Adipose tissue (tissue), 3 donors: ENCODE results near the gene PXT1. TPM values are rescaled to one million over a fixed set of nuclear protein-coding genes. Genes with fewer than 3 reads are reported as not detected.
"Not testable (repeated sequence)": the region's sequence is repeated elsewhere in the genome, so short reads cannot be mapped to it uniquely, and the experiment has no call there.

Experiments used
- H3K27ac ChIP-seq: one replicate; pipeline ENCODE4 v1.5.1; 2013; ENCODE audit warnings: low read depth, low read length
- WGBS, 3 donors: extraction: QIAGEN DNeasy Blood & Tissue Kit; methylation state at CpG; one replicate each; pipeline ENCODE4 v1.1.7; 2013; 5-methylcytosine and 5-hydroxymethylcytosine counted together
- polyA plus RNA-seq, 3 donors: library from polyadenylated mRNA; stranded (reverse); fragments of 200-250 nt; gene quantifications; one replicate each; pipeline ENCODE4 v1.2.3, GENCODE V29; 2013
- donor health status: healthy with polysubstance abuse.
- donor health status: Bipolar disorder and iron deficiency.
- donor health status: healthy.

PXT1 gene
- polyA plus RNA-seq, 3 donors = 0.10 TPM; not detected in 2

DNA sequence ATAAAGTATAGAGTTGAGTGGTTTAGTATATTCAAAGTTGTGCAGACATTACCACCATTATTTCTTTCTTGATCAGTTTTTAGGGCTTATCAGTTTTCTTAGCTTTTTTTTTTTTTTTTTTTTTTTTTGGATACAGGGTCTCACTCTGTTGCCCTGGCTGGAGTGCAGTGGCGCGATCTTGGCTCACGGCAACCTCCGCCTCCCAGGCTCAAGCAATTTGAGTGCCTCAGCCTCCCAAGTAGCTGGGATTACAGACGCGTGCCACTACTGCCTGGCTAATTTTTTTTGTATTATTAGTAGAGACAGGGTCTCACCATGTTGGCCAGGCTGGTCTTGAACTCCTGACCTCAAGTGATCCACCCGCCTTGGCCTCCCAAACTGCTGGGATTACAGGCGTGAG lies 10.2 kb upstream of the PXT1 start:
- WGBS, 3 donors = 98 to 99% (median 98%) methylated on average over 8 of the region's 8 CpGs
- not testable (repeated sequence) for H3K27ac ChIP-seq

DNA sequence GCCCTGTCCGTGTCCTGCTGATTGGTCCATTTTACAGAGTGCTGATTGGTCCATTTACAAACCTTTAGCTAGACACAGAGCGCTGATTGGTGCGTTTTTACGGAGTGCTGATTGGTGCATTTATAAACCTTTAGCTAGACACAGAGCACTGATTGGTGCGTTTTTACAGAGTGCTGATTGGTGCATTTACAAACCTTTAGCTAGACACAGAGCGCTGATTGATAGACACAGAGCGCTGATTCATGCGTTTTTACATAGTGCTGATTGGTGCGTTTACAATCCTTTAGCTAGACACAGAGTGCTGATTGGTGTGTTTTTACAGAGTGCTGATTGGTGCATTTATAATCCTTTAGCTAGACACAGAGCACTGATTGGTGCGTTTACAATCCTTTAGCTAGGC lies 6.5 kb upstream of the PXT1 start:
- WGBS, 3 donors = 97 to 98% (median 98%) methylated on average over 10 of the region's 10 CpGs

DNA sequence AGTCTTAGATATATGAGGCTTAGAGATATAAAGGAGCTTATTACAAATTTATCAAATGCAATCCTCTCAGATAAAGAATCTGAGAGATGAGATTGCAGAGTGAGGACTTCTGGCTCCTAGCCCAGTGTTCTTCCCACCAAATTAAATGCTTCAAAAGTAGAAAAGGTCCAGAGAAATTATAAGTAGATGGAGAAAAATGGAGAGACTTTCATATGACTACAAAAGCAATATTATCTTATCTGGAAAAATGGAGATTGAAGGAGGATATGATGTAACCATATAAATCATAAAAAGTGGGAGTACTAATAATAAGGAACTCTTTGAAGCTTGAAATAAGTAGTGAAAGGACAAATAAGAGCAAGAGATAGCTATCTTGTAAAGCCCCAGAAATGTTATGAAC lies 3.0 kb upstream of the PXT1 start:
- H3K27ac ChIP-seq = no peak overlapping the region

More for the DNA sequence above, 6.5 kb upstream of the PXT1 start:
- not testable (repeated sequence) for H3K27ac ChIP-seq

DNA sequence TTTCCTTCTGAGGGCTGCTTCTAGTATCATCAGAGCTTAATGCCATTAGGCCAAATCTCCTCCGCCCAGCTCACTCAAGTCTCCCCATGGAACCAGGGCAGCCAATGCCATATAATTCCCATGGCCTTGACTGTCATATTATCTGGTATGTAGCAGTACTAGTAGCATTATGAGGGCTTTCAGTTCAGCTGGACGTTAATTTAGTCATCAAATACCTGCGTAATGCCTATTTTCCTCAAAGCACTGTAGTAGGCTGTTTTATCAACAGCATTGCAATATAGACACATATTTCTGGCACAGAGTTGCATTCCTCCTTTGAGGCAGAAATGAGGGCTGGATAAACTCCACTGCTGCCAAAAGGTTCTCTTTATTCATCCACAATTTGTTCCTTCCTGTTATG lies 1.8 kb upstream of the PXT1 start:
- 32 to 52% (median 46%) methylated on average over 3 of the region's 3 CpGs for WGBS, 3 donors
- H3K27ac ChIP-seq = no peak overlapping the region

DNA sequence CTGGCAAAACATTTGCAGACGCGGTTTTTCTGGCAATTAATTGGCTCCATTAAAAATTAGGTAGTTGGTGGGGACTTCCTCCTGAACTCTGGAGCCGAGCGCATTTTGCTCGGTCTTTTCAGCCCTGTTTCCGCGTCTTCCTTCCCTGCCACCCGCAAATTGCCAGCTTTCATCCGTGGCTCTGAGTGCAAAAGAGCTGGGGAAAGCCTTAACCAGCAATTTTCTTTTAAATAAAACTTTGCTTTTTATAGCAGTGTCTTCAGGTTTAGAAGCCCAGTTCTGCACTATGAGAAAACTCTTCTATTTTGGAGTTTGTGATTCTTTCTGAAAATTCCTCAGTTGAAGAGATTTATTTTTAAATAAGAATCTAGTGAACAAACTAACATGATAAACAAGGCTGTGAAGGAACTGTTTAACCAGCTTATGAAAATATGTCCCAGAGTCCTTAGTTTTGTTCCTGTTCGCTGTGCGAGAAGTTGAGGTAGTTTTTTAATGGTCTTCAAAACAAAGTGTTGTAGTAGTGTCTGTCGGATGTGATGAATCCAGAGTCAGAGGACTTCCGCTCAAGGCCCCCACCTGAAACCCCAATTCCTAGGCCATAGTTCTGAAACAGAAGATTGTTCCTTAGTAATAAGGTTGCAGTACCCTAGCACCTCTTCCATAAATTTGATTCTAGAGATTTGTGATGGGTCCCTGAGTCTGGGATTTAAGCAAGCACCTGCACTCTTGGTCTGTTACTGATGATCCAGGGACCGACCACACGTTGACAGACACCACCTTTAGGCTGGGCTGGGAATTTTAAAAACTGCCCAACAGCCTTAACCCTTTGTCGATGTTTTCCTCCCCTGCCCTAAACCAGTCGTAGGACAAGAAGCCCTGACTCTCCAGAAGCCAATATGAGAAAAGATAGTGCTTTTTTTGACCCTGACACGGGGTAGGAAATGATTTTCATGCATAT lies 1.1 kb upstream of the PXT1 start:
- WGBS, 3 donors = 4% methylated on average over 18 of the region's 18 CpGs
- H3K27ac ChIP-seq = peak overlapping the region; percentile 83

DNA sequence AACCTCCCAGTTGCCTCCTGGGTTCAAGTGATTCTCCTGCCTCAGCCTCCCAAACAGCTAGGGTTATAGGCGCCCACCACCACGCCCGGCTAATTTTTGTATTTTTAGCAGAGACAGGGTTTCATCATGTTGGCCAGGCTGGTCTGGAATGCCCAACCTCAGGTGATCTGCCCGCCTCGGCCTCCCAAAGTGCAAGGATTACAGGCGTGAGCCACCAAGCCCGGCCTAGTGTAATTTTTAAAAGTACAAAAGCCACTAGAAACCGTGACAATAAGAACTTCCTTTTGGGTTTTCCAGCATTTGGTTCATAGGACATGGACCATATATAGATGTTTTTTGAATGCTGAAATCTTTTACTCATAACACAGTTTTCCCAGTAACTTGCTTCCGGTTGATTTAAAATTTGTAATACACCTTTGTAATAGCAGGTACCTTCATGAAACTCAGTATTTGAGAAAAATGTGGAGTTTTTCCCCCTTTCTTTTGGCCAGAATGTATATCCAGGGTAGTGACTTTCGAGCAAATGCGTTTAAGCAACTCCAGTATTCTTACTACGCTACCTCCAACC lies 467 bp downstream of the PXT1 start:
- H3K27ac ChIP-seq = peak overlapping the region; percentile 83
- WGBS, 3 donors = 53 to 56% (median 54%) methylated on average over 12 of the region's 12 CpGs

DNA sequence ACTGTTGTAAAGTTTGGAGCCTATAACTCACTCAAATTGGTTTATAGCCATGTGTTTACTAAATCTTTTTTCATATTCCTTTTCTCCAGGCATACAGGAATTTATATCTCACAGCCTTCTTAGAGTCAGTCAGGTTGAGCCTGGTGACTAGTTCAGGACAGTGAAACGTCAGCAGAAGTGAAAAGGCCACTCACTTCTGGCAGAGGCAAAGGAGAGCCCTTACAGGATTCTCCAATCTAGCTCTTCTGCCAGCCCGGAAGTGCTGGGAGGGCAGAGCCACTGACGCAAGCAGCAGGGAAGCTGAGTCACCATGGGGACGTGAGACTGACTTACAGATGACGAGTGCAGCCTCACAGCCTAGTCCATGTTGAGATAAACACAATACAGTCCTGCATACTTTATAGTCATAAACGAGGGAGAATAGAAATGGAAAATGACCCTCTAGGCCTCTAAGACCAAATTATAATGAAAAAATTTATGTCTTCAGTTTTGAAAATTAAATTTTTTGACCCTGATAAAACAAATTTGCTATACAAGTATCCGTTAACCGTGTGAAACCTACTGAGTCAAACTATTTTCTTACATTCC lies 1.3 kb downstream of the PXT1 start:
- 22 to 34% (median 28%) methylated on average over 8 of the region's 8 CpGs for WGBS, 3 donors

DNA sequence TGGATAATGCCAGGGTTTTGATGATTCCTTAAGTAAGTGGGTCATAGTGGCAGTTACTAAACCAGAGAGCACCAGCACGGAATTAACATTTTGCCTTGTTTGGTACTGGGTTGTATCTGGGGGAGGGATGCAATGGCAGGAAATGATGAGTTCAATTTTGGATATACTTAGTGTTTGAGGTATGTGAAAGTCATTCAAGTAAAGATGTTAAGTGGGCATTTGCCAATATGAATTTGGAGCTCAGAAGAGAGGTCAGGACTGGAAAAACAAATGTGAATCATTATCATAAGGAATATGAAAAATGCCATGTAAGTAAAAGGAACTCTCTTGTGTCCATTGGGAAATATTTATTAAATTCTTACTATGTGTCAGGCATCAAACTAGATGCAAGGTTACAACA lies 6.2 kb downstream of the PXT1 start:
- no peak overlapping the region for H3K27ac ChIP-seq
- WGBS, 3 donors = 76 to 91% (median 76%) methylated on average over 1 of the region's 1 CpG

More for the DNA sequence above, 1.3 kb downstream of the PXT1 start:
- no peak overlapping the region for H3K27ac ChIP-seq

DNA sequence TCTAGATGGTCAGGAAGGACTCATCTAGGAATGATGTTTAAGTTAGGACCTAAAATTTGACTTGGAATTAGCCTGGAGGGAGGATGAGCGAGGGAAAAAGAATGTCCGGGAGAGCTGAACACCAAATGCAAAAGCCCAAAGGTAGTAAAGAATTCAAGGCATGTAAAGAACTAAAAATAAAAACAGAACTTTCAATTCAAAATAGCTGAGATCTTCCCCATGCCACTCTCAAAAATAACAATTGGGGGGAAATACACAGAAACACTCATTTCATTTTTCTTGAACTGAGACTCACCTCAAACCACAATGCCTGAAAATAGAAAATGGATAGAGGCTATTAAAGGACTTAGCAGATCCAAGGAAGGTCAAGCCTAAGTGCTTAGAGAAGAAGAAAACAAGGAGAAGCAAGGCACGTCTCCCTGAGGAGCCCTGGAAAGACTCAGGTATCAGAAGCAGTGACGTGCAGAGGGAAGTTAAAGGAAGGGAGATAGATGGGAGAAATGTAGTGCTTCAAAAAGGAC lies 10.4 kb downstream of the PXT1 start:
- WGBS, 3 donors = 87 to 89% (median 88%) methylated on average over 4 of the region's 4 CpGs

DNA sequence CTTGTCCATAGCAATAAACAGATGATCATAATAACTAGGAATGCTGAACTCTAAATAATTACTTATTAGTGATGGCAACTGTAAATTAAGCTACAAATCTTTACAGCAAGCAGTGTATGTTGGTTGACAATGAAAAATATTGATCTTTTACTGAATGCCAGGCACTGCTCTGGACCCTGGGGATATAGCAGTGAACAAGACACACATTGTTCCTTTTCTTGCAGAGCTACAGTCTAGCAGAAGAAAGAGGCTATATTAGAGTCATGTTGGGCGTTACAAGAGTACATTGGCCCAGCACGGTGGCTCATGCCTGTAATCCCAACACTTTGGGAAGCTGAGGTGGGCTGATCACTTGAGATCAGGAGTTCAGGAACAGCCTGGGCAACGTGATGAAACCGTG lies 11.5 kb downstream of the PXT1 start:
- WGBS, 3 donors = 74 to 91% (median 88%) methylated on average over 4 of the region's 4 CpGs
- H3K27ac ChIP-seq = no peak overlapping the region

More for the DNA sequence above, 10.4 kb downstream of the PXT1 start:
- no peak overlapping the region for H3K27ac ChIP-seq

DNA sequence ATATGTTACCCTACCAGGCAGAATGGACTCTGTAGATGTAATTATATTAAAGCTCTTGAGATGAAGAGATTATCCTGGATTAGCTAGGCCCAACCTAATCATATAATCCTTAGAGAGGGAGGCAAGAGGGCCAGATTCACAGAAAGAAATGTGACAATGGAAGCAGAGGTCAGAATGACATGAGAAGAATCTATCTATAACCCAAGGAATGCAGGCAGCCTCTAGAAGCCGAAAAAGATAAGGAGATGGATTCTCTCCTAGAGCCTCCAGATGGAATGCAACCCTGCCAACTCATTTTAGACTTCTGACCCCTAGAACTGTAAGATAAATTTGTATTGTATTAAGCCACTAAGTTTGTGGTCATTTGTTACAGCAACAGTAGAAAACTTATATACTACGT lies 12.3 kb downstream of the PXT1 start:
- H3K27ac ChIP-seq = no peak overlapping the region
- WGBS, 3 donors = 72 to 87% (median 81%) methylated on average over 2 of the region's 2 CpGs

DNA sequence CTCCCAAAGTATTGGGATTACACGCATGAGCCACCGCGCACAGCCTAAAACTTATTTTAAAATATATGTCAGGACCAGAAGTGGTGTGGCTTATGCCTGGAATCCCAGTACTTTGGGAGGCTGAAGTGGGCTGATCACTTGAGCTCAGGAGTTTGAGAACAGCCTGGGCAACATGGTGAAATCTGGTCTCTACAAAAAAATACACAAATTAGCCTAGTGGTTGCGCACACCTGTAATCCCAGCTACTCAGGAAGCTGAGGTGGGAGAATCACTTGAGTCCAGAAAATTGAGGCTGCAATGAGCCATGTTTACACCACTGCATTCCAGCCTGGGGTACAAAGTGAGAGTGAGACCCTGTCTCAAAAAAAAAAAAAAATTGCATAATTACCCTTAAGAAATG lies 13.7 kb downstream of the PXT1 start:
- no peak overlapping the region for H3K27ac ChIP-seq
- 48 to 97% (median 68%) methylated on average over 4 of the region's 4 CpGs for WGBS, 3 donors

DNA sequence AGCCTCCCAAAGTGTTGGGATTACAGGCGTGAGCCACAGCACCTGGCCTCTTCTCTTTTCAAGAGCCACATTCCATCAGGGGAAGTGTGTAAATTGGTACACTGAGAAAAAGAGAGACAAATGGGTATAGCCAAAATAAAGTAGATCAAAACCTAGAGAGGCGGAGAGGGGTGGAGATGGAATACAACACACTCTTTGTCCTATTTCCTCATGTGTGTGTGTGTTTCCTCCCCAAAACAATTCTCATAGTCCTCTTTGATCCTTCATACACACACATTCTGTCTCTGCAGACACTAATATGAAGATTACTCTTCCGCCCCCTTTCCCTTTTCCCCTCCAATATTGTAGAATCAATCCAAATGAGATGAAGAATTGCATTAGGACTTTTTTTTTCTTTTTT lies 16.0 kb downstream of the PXT1 start:
- 89 to 95% (median 90%) methylated on average over 3 of the region's 3 CpGs for WGBS, 3 donors
- H3K27ac ChIP-seq = no peak overlapping the region

DNA sequence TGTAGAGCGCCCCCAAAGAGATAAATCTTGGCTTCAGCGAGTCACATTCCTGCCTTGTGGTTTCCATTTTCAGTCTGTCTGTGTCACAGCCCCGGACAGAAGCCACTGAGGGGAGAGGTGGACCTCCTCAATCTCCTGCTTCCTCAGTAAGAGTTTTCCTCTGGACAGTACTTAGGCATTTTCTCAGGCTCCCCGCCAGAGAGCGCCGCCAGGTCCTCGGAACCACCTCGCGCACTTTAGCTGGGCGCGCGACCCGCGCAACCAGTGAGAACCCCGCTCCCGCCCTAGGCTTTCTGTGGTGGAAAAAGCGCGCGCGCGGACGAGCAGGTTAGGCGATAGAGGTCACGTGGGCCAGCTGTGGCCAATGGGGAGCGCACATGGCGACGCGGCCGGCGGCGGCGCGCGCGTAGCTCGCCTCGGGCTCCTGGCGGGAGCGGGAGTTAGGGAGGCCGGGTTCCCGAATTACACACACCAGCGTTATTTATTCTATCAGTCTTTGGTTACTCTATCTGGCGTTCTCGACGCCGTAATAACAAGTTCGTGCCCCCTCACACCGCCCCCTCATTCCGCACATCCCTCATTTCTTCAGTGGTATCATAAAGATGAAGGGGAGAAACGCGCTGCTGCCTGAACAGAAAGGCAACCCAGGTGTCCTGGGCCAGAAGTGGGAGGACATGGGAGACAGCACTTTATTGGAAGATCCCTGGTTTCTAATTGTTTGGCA lies 19.4 kb downstream of the PXT1 start:
- H3K27ac ChIP-seq = no peak overlapping the region
- 0 to 1% (median 1%) methylated on average over 51 of the region's 51 CpGs for WGBS, 3 donors

DNA sequence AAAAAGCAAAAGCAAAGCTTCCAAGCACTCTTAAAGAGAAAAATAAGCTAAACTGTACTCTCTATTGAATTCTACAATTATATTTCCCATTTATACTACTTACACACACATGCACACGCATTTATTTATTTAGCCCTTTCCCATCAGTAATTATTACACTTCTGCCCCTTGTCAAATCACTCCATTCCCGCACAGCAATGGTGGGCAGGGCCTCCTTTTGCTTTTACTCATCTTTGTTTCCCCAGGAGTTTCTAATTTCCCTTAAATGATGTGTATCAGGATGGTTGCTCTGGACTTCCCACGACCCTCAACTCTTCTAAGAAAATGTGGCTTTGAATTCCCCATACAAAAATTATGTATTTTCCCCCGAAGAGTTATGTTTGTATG lies 19.9 kb downstream of the PXT1 start:
- H3K27ac ChIP-seq = no peak overlapping the region
- 13 to 19% (median 18%) methylated on average over 4 of the region's 4 CpGs for WGBS, 3 donors

DNA sequence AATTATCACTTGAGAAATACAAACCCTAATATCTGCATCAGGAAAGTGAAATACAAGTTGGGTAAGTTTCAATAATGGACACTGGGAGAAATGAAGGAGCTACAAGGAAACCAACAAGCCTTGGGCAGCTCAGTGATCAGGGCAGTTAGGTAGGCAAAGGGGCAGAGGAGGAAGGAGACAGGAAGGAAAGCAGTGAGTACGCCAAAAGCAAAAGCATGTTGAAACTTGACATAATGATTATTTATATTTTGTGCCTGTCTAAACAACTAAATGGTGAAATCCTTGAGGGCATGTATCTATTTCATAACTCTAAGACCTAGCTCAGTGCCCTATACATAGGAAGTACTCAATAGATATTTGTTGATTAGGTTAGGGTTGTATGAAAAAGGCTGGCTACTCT lies 23.3 kb downstream of the PXT1 start:
- H3K27ac ChIP-seq = no peak overlapping the region
- 41 to 83% (median 64%) methylated on average over 1 of the region's 1 CpG for WGBS, 3 donors

DNA sequence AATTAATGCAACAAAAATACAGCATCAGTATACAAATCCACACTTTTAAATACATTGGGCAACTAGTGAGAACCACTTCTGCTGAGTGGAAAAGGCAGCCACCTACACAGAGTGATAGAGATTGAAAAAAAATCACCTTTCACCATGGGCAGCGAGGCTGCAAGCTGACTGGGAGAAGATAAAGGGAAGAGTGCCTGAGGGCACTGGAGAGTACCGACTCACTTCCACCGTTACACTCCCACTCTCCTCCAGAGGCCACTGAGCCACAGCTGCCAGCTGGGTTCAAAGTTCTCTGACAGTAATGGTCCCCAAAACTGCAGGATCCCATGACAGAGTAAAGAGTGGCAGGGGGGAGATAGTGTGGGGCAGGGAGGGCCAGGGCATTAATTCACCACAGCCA lies 24.1 kb downstream of the PXT1 start:
- H3K27ac ChIP-seq = no peak overlapping the region
- WGBS, 3 donors = 78 to 90% (median 86%) methylated on average over 3 of the region's 3 CpGs

DNA sequence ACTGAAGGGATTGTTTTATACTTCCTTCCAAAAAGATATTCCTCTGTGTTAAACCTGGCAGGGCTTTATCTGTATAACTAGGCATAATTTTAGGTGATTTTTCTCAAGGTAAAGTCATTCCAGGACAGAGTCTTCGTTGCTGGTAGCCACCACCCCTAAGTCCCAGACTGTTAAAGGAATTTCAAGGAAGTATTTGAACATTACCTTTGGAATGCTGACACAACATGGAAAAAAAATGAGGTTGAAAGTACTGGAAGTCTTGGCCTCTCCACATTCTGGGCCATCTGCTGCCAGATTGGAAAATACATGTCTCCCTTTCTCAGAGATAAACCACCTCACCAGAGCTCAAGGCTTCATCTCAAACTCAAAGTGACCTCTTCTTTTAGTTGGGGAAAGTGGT lies 28.2 kb downstream of the PXT1 start:
- H3K27ac ChIP-seq = no peak overlapping the region
- WGBS, 3 donors = 12 to 57% (median 46%) methylated on average over 1 of the region's 1 CpG
